Left ventricle myocardium inferior (tissue), 1 donor: Measurements from ENCODE around the gene NFKBIL1. TPM values are rescaled to one million over a fixed set of nuclear protein-coding genes. Genes with fewer than 3 reads are reported as not detected.

Experiments used
- total RNA-seq: library from RNA; stranded (reverse); fragmentation: NEBNext Ultra II Directional; extraction: Animal tissue kit (Norgen Biotek cat#: 25700); gene quantifications from one replicate; pipeline ENCODE4 v1.2.1, GENCODE V29; 2021
- donor health status: DM: no; HTN: yes; CAD: no; lungs with severe emphysema.

Gene NFKBIL1
- total RNA-seq, 1 donor from 2014 or later, result 11.5 TPM

Other genes starting within 250 kb of the NFKBIL1 start
- gene HLA-B, start 190.4 kb upstream of the NFKBIL1 start, total RNA-seq, result 400 TPM
- 9.9 TPM for gene MICA, start 144.0 kb upstream of the NFKBIL1 start, total RNA-seq
- gene MICB, start 49.5 kb upstream of the NFKBIL1 start, total RNA-seq, result 1.1 TPM
- not detected for gene MCCD1, start 18.6 kb upstream of the NFKBIL1 start, total RNA-seq
- 179 TPM for gene DDX39B, start 5.6 kb upstream of the NFKBIL1 start, total RNA-seq
- 1.6 TPM for gene ATP6V1G2, start 1.0 kb upstream of the NFKBIL1 start, total RNA-seq
- gene LTA, start 24.7 kb downstream of the NFKBIL1 start, total RNA-seq, result not detected
- 0.47 TPM for gene TNF, start 28.0 kb downstream of the NFKBIL1 start, total RNA-seq
- gene LTB, start 34.8 kb downstream of the NFKBIL1 start, total RNA-seq, result 0.25 TPM
- 6.5 TPM for gene LST1, start 38.7 kb downstream of the NFKBIL1 start, total RNA-seq
- gene NCR3, start 45.4 kb downstream of the NFKBIL1 start, total RNA-seq, result not detected
- 15.2 TPM for gene AIF1, start 67.6 kb downstream of the NFKBIL1 start, total RNA-seq
- gene PRRC2A, start 73.1 kb downstream of the NFKBIL1 start, total RNA-seq, result 82.4 TPM
- 260 TPM for gene BAG6, start 105.1 kb downstream of the NFKBIL1 start, total RNA-seq
- gene APOM, start 108.3 kb downstream of the NFKBIL1 start, total RNA-seq, result 2.4 TPM
- gene C6orf47, start 113.2 kb downstream of the NFKBIL1 start, total RNA-seq, result 16.9 TPM
- 19.2 TPM for gene GPANK1, start 117.4 kb downstream of the NFKBIL1 start, total RNA-seq
- 105 TPM for gene CSNK2B, start 118.5 kb downstream of the NFKBIL1 start, total RNA-seq
- 4.4 TPM for gene LY6G5B, start 122.4 kb downstream of the NFKBIL1 start, total RNA-seq
- gene LY6G5C, start 133.5 kb downstream of the NFKBIL1 start, total RNA-seq, result 1.5 TPM
- gene ABHD16A, start 155.7 kb downstream of the NFKBIL1 start, total RNA-seq, result 29.6 TPM
- not detected for gene LY6G6F, start 159.3 kb downstream of the NFKBIL1 start, total RNA-seq
- not detected for gene LY6G6D, start 167.7 kb downstream of the NFKBIL1 start, total RNA-seq
- not detected for gene LY6G6C, start 174.1 kb downstream of the NFKBIL1 start, total RNA-seq
- 0.19 TPM for gene MPIG6B, start 175.8 kb downstream of the NFKBIL1 start, total RNA-seq
- gene DDAH2, start 181.7 kb downstream of the NFKBIL1 start, total RNA-seq, result 36.1 TPM
- gene CLIC1, start 188.9 kb downstream of the NFKBIL1 start, total RNA-seq, result 78.0 TPM
- gene MSH5, start 192.4 kb downstream of the NFKBIL1 start, total RNA-seq, result 1.3 TPM
- not detected for gene SAPCD1, start 215.0 kb downstream of the NFKBIL1 start, total RNA-seq
- gene VWA7, start 229.7 kb downstream of the NFKBIL1 start, total RNA-seq, result 14.7 TPM
- 20.0 TPM for gene VARS1, start 248.1 kb downstream of the NFKBIL1 start, total RNA-seq